T-helper 9 cell (primary cell): Measurements from ENCODE around the gene MS4A10.

ENCODE experiments used
- DNase-seq: peaks from one replicate; pipeline ENCODE4 v3.0.0-alpha.2; 2020

Gene MS4A10

DNA sequence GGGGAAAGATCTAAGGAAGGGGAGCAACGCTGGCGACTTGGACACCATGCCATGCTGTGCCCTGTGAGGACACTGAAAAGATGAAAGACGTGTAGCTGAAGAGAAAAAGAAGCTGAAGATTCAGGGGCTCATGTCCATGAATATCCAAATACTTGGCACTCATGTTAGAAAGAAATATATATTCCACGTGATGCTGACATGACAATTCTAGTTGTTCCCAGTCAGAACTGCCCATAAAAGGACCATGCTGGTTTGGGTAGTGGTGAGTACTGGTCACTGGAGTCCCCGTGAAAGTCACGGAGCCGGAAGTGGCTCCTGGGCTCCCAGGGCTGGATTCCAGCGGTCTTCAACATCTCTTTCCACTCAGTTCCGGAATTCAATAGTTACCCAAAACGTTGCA is 18.6 kb upstream of the MS4A10 start:
- no peak for DNase-seq

DNA sequence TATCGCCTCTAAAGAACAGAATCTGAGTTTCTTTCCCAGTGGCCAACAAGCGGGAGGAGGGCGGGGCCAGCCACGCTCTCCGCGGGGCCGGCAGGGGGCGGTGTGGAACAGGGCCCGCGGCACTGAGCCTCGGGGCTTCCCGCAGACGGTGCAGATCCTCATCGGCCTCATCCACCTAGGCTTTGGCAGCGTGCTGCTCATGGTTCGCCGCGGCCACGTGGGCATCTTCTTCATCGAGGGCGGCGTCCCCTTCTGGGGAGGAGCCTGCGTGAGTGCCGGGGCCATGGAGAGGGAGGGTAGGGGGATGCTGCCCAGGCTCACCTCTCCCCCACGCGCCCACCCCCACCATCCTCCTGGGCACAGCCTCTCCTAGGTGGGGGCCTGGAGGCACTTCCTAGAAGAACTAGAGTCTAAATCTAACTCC is 17.7 kb upstream of the MS4A10 start:
- DNase-seq = no peak

- DNase-seq = no peak
Measured at GRCh38 chr11:60768202-60768601, 16.9 kb upstream of the MS4A10 start.

DNA sequence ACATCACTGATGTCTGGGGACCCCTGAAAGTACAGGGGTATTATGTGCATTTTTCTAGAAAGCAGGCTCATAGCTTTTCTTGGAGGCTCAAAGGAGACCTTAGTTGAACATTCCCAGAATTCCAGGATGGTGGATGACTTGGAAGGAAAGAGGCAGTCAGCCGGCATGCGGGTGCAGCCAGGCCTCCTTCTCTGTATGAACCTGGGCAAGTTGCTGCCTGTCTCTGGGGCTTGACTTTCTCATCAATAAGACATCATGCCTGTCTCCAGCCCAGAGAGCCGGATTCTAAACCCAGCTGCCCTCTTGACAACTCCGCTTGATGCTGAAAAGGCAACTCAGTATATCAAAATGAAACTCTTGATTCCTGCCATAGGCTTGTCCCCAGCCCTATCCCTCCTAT is 15.9 kb upstream of the MS4A10 start:
- DNase-seq = no peak

- no peak for DNase-seq
Measured at GRCh38 chr11:60769811-60770210, 15.3 kb upstream of the MS4A10 start.

GRCh38 chr11:60771146-60771545 is 14.0 kb upstream of the MS4A10 start:
- DNase-seq = no peak

DNA sequence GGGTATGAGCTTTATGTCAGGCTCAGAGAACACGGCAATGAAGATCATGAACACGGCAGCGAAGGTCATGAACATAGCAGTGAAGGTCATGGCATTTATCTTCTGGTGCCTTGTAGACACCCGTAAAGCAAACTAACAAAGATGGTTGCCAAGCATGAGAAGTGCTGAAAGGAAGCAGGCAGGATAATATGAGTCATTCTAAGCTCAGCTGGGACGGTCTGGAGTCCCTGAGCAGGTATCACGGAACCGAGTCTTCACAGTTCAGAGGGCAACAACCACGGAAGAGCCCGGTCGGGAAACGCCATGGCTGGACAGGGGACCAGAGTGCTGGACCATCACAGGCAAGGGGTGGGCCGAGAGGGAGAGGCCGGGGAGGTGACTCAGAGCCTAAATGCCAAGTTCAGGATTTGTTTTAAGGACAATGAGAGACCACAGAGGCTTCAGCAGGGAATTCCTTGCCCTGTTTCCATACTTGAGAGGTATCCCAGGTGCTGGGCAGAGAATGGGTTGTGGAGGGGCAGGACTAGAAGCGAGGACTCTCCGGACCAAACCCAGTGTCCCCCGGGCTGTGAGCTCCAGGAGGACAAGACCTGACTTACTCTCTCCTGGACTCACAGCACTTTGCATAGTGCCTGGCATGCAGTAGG is 13.1 kb upstream of the MS4A10 start:
- no peak for DNase-seq

DNA sequence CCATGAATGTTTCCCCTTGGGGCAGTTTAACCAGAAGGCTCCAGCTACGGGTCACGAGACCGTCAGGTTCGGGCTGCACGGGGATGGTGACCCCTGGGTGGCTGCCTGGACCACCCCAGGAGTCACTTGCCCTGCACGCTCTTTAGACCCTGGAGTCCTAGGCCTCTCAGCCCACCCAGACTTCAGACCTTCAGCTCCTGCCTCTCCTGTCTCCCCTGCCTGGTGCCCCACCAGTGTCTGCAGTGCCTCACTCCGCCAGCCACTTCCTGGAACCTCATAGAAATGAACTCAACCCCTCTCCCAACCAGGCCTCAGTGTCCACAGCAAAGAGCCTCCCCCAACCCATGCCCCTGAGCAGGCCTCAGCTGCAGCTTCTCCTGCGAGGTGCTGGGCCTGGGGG is 12.5 kb upstream of the MS4A10 start:
- DNase-seq = no peak

- no peak for DNase-seq
Measured at GRCh38 chr11:60774726-60775125, 10.4 kb upstream of the MS4A10 start.

- peak; percentile 72 for DNase-seq
Measured at GRCh38 chr11:60775420-60775961, 9.6 kb upstream of the MS4A10 start.

- no peak for DNase-seq
Measured at GRCh38 chr11:60776167-60776566, 9.0 kb upstream of the MS4A10 start.

DNA sequence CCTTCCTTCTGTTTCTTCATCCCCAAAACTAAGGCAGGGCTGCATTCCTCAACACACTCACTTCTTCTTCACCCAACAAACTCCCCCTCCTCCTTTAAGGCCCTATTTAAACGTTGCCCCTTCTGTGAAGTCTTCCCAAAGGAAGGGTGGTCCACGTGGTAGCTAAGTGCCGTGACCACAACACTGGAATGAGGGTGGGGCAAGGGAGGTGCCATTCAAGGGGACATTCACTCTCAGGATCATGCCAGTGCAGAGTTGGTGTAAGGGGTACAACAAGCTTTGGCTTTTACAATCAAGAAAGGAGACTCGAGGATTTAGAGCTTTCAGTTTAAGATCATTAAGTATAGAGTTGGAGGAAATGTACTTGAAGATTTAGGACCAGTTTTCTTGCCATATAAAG is 8.0 kb upstream of the MS4A10 start:
- no peak for DNase-seq

DNA sequence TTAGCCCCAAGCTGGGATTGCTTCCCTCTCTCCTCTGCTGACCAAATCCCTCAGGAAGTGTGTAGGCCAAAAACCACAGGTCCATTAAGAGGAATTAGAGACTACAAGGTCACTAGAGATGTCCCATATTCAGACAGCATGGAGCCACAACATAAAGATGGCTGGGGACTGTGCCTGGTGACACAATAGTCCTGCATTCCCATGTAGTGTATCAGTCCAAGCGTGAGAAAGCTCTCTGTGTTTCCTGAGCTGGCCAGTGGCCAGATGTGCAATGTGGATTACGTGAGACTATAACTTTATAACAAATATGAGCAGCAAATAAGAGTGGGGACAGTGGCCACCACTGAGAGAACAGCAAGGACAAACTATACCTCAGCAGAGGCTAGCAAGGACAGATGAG is 7.6 kb upstream of the MS4A10 start:
- DNase-seq = no peak

GRCh38 chr11:60780065-60780464 is 5.1 kb upstream of the MS4A10 start:
- no peak for DNase-seq

DNA sequence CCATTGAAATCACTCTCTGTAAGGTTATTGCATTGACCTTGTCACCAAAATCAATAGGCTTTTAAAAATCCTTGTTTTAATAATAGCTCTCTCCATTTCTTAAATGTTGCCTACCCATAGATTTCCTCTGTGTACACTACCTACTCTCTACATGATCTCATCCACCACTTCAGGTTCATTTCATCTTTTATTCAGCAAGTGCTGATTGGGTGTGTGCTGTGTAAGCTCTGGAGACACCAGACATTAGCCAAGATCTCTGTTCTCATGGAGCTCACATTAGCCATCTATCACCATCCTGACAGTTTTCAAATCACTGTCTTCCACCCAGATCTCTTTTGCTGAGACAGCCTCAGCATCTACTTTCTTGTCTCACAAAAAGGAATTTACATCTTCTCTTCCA is 4.4 kb upstream of the MS4A10 start:
- no peak for DNase-seq

GRCh38 chr11:60781286-60781980 is 3.7 kb upstream of the MS4A10 start:
- DNase-seq = no peak

DNA sequence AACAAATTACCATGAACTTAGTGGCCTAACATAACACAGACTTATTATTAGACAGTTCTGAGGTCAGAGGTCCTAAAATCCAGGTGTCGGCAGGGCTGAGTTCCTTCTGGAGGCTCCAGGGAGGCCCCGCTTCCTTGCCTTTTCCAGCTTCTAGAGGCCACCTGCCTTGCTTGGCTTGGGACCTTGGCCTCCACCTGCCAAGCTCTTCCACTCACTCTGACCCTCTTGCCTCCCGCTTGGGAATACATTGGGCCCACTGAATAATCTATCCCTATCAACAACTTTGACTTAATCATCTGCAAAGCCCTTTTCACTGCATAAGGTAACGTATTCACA is 3.2 kb upstream of the MS4A10 start:
- no peak for DNase-seq

- no peak for DNase-seq
Measured at GRCh38 chr11:60782393-60783140, 2.6 kb upstream of the MS4A10 start.

DNA sequence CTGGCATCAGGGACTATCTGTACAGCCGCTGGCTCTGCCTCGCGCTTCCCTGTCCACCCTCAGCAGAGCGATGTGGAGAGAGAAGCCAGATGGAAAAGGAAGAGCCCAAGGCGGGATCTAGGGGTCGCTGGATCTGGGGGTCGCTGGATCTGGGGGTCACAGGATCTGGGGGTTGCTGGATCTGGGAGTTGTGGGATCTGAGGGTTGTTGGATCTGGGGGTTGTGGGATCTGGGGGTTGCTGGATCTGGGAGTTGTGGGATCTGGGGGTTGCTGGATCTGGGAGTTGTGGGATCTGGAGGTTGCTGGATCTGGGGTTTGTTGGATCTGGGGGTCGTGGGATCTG is 2.0 kb upstream of the MS4A10 start:
- DNase-seq = no peak

DNA sequence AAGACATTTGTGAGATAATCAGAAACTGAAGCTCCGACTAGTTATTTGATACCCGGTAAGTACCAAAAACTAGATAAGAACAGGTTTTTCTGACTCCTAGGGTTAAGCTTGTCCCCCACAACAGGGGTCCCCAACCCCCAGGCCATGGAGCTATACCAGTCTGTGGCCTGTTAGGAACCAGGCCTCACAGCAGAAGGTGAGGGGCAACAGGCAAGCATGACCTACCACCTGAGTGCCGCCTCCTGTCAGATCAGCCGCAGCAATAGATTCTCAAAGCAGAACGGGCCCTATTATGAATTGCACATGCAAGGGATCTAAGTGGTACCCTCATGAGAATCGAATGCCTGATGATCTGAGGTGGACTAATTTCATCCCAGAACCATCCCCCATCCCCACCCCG is 1.2 kb upstream of the MS4A10 start:
- DNase-seq = no peak

GRCh38 chr11:60785806-60786361 is 751 bp downstream of the MS4A10 start:
- no peak for DNase-seq

DNA sequence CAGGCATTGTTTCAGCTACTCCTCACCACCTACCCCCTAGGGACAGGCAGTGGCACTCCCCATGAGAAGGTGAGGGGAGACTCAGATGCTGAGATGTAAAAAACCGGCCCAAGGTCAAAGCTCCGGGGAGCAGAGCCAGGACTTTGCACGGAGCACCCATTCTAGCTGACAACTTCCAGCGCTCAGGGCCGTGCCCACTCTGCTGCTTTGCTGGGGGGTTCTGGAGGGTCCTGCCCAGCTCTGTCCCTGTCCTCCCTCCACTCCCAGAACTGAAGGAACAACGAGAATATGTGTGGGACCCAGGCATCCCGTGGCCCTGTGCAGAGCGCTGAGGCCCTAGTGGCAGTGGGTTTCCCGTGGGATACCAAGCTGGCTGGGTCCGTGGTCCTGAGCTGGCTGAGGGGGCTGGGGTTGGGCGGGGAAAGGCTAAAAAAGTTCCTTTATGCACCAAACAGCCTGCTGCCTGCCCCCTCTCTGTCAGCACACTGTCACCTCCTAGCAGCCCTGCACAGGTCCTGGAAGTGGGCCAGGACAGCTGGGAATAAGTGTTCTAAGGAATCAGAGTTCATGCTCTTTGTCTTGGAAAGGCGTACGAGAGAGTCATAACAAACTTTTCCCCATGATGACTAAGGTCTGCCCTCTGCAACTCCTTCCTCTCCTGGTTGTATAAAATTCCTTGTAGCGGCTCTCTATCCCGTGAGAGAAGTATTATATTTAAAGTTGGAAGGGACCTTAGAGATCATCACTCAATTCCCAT is 1.9 kb downstream of the MS4A10 start:
- DNase-seq = no peak
